Measurements from ENCODE around the gene PSKH1.
A peak's percentile ranks its signal among the peaks of the same experiment; 100 is the strongest.
"Not testable (repeated sequence)": the region's sequence is repeated elsewhere in the genome, so short reads cannot be mapped to it uniquely, and the experiment has no call there.

PSKH1 gene

GRCh38 chr16:67964477-67965131 is 71.5 kb downstream of the PSKH1 start:
- DNase-seq, result no peak

DNA sequence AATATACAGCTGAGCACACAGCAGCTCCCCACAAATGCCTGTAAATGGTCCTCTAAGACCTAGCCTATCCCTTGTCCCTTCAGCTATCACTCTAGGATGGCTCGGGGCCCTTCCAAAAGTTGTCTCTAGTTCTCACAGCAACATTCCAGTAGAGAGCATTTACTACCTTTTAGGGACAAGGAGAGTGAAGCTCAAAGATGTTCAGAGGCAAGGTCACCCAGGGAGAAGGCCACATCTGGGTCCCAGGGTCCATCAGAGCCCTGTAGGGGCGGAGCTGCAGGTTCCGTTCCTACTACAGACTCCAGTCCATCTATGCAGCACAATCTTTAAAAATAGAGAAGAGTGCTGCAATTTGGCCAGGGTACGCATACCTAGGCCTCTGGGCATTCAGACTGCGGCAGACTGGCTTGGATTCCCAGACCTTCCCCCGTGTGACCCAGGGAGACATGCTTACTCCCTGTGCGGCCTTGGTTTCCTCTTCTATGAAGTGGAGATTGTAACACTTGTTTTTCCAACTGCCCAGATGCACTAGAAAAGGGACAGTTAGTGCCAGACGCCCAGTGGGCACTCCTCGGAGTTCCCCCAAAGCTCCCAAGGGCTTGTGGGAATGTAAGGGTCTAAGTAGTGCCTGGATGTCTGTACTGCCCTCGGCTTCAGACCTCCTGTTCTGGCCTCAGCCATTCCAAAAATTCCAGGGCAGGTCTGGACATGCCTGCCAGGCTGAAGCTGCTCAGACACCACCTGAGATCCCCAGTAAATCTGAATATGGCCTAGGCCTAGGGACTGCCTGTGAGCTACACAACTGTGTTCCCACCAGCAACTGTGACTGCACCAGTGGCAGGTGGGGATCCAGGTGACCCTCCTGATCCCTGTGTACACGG is 72.9 kb downstream of the PSKH1 start:
- no peak for DNase-seq

DNA sequence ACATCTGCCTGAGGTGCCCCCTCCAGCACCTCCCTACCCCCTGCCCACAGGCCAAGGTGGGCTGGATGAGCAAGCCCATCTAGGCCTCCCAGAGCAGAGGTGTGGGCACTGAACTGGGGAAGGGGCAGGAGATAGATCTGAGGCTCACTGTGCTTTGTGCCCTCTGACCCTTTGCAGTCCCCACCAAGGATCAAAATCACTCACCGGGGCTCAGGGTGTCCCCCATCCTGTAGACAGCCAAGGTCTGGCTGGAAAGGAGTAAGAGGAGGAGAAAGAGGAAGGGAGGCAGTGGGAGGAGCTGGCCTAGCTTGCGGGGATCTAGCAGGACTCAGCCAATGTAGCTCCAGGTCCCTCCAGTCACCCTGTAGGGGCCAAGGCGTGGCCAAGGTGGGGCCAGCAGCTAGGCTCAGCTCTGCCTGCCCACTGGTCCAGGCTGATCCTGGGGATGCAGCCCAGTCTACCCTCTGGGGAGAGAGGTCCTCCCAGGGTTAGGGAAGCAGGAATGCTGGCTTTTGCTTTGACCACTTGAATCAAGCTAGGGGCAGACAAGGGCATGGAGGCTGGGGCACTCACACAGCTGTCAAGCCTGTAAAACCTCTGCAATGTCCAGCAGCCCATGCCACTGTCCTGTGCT is 73.6 kb downstream of the PSKH1 start:
- no peak for DNase-seq

DNA sequence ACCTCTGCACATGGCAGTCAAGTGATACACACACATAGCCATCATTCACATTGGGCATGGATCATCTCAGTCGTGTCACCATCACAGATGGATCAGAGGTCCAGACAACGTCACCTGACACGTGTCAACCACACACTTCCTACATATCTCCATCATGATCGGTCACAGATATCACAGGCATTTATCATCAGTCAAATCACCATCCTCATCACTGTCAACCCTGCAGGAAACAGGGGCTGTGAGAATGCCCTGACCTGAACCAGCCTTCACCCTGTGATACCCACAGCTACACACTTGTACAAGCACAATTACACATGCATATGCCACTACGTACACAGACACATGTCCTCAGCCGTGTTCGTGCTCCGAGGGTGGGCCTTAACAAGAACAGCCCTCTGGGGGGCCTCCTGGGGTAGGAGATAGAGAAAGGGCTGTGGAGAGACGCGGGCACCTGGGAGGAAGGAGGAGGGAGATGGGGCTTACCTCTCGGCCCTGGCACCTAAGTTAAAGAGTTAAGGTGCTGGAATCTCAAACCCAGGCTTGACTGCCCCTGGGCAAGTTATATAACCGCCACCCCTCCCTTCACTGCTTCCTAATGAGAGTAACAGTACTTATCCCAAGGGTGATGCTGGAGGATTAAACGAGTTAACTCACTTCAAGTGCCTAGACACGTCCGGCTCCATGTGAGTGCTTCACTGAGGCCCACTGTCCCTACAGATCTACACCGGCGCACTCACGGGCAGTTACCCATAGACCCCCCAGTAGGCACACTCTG is 74.3 kb downstream of the PSKH1 start:
- DNase-seq, result no peak

DNA sequence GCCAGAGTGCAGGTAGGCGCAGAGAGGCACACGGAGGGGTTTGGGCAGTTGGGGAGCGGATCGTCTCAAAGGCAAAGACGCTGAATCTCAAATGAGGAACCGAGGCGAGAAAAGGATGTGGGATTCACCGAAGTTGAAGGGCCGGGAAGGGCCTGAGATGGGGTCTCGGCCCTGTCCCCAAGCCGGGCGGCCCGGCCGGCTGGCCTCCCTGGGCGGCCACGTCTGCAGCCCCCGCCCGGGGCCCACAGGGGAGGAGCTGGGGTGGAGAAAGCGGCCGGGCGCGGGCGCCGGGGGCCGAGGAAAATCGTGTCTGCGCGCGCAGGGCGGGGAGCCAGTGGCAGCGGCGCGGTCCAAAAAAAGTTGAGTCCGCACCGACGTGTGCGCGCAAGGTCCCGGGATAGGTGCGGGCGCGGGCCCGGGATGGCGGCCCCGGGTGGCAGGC is 74.9 kb downstream of the PSKH1 start:
- DNase-seq, result no peak

DNA sequence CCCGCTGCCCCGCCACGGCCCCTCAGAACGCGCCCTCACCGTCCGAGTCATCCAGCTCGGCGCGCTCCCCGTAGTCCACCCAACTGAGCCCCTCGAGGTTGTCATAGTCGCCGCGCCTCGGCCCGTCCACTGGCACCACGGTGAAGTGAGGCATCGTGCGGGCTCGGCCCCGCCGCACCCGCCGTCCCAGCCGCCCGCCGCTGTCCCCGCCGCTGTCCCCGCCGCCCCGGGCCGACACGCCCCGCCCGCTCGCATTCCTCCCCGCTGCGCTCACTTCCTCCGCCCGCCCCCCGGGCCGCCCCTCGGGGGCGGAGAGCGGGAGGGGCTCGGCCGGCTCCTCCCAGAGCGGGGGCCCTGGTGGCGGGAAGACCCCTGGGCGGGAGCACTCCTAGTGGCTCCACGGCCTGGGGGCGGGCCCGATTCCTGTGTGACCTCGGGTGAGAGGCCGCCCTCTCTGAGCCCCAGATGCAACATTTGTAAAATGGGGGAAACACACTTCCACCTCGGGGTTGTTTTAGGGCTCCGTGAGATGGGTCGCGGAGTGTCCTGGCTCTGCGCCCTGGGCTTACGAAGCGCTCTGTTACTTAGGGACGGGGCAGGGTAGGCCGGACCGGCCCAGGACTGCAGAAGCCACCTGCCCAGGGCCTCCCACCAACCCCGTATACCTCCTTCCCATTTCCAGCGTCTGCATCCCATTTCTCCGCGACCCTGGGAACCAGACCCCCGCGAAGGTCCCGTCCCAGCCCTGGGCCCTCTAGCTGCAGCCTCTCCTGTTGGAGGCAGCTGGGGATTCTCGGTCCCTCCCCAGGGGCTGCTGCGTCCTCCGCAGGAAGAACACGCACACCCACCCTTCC is 75.6 kb downstream of the PSKH1 start, which contains the start of gene SLC12A4:
Gene SLC12A4, minus strand, starts transcription at position 238 of the 854 bp plus-strand sequence. Its CDS starts 84 bp downstream, at position 154.
- DNase-seq, result peak; percentile 69

GRCh38 chr16:67969254-67970039 is 76.4 kb downstream of the PSKH1 start:
- DNase-seq, result no peak

DNA sequence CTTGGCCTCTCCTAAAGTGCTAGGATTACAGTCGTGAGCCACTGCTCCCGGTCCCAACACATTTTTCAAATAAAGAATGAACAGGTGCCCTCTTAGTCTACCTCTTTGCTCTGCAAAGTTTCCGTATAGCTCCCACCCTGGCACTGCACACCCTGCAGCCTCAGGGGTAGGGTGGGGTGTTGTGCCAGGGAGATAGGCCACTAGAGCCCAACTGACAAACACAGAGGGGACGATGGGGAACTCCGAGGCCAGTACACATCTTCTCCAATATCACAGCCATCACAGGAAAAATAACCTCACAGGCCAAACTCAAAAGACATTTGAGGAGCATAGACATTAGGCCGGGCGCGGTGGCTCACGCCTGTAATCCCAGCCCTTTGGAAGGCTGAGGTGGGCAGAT is 78.1 kb downstream of the PSKH1 start:
- DNase-seq, result no peak

DNA sequence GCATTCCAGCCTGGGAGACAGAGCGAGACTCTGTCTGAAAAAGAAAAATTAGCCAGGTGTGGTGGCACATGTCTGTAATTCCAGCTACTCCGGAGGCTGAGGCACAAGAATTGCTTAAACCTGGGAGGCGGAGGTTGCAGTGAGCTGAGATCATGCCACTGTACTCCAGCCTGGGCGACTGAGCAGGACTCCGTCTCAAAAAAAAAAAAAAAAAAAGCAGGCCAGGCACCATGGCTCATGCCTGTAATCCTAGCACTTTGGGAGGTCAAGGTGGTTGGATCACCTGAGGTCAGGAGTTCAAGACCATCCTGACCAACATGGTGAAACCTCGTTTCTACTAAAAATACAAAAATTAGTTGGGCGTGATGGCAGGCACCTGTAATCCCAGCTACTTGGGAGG is 79.2 kb downstream of the PSKH1 start:
- not testable (repeated sequence) for DNase-seq

GRCh38 chr16:67975321-67976105 is 82.5 kb downstream of the PSKH1 start:
- no peak for DNase-seq

DNA sequence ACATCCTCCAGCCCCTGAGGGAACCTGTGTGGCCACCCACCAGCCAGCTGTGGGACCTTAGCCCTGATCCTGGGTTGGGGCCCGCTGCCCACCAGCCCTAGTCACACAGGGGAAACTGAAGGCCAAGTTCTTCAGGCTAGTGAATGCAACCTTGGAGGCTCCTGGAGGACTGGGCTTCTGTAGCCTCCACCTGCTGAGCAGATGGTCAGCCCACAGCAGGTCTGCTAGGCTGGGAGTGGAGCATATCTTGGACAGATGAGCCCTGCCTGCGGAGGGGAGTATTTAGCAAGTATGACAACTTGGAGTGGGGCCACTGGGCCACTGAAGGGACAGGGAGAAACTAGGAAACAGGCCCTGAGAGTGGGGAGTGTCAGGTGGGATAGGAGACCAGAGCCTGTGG is 83.2 kb downstream of the PSKH1 start:
- DNase-seq, result no peak

GRCh38 chr16:67977005-67977404 is 84.0 kb downstream of the PSKH1 start:
- no peak for DNase-seq

GRCh38 chr16:67977469-67978227 is 84.6 kb downstream of the PSKH1 start:
- DNase-seq, result no peak

Data from midbrain (tissue), 1 donor.